GM18502 (cell line): ENCODE results near the gene TMEM97.

Experiments
- ATAC-seq: cut with Tn5 transposase; IDR thresholded peaks from one replicate; pipeline ENCODE4 v1.9.1; 2021; ENCODE audit warnings: mild to moderate bottlenecking; ENCODE audit not compliant: unreplicated experiment, poor library complexity

Gene TMEM97

GRCh38 chr17:28363776-28364650, 45.0 kb downstream of the TMEM97 start:
- ATAC-seq, result no peak

GRCh38 chr17:28364665-28365363, 45.8 kb downstream of the TMEM97 start, which contains the start of gene SEBOX:
Gene SEBOX (minus strand): TSS chr17:28365199. CDS start chr17:28365151, 48 bp downstream.
- no peak for ATAC-seq

DNA sequence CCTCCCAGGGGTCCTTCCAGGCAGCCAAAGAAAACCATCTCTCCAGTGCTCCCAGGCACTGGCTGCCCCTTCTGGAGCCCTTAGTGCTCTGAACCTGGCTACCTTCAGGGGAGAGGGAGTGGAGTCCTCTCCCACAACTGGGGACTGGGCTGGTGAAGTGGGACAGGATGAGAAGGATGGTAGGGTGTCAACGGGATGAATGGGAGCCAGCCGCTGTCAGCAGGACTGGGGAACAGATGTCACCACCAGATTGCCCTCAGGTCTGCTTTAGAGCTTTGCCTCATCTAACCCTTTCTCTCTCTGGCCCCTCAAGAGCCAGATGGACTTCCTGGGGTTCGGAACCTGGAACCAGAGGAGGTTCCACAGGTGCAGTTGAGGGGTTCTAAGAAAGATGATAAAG, 46.5 kb downstream of the TMEM97 start:
- ATAC-seq, result no peak

DNA sequence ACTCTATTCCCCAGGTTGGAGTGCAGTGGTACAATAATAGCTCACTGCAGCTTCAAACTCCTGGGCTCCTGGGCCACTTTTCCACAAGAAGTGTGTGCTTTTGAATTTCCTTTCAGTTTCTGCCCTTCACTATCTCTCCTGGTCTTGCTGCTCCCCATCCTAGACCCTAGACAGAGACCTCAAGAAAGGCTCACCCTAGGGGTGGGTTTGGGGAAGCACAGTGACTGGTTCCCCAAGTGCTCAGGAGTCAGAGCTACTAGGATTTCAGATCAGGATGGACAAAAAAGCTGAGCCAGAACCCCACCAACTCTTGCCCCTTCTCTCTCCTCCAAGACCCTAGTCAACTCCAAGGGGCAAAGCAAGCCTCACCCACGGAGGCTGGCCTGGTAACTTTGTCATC, 47.6 kb downstream of the TMEM97 start:
- ATAC-seq, result no peak

DNA sequence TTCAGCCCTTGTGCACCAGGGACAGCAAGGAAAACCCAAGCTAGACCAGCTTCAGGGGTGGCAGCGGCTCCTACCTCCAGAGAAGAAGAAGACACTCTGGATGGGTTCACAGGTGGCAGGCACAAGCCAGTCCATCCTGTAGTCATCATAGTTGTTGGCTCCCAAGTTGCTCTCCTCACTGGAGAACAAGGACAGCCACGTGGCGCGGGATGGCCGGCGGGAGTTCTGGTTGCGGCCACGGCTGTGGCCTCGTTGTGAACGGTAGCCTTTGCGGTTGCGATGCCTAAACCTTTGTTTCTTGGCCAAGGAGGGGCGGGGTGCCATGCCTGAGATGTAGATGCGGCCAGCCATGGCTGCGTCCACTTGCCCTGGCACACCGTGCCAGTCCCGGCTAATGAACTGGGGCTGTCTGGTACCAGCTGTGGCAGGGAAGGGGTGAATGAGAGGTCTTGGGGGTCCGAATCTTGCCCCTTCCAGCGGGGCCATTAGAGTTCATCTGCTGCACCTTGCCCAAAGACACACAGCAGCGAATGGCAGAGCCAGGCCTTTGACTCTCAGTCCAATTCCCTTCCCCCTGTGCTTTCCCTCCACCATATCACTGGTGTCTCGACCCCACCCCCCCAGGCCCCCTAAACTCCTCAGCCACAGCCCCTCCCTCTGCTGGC, 48.8 kb downstream of the TMEM97 start:
- no peak for ATAC-seq

GRCh38 chr17:28368306-28368831, 49.4 kb downstream of the TMEM97 start:
- ATAC-seq, result no peak

GRCh38 chr17:28368915-28369683, 50.1 kb downstream of the TMEM97 start:
- no peak for ATAC-seq

GRCh38 chr17:28369684-28370034, 50.7 kb downstream of the TMEM97 start:
- ATAC-seq, result no peak

- ATAC-seq, result no peak
Measured at GRCh38 chr17:28370035-28370743, 51.2 kb downstream of the TMEM97 start, which contains the start of gene VTN. Gene VTN (minus strand): TSS chr17:28370307. CDS start chr17:28370203, 104 bp downstream.

- no peak for ATAC-seq
Measured at GRCh38 chr17:28370744-28371103, 51.7 kb downstream of the TMEM97 start.

- peak; percentile 87 for ATAC-seq
Measured at GRCh38 chr17:28371245-28372202, 52.5 kb downstream of the TMEM97 start, which contains the start of gene SARM1. Gene SARM1 (plus strand): TSS chr17:28371694. CDS start chr17:28372033, 339 bp downstream.

GRCh38 chr17:28372203-28372944, 53.4 kb downstream of the TMEM97 start:
- ATAC-seq, result peak; percentile 23

- ATAC-seq, result no peak
Measured at GRCh38 chr17:28372945-28373274, 53.9 kb downstream of the TMEM97 start.
